NCI-H2196 treated with DMSO at 0.1 percent for 48 hours (cell line): ENCODE measurements around the gene HOXB7.

ENCODE experiments used
- DNase-seq: peaks from one replicate; lab custom pipeline; 2025; ENCODE audit not compliant: unreplicated experiment; lab: John Stamatoyannopoulos, UW

HOXB7 gene

GRCh38 chr17:48569674-48570324 is 41.0 kb downstream of the HOXB7 start:
- no peak for DNase-seq

DNA sequence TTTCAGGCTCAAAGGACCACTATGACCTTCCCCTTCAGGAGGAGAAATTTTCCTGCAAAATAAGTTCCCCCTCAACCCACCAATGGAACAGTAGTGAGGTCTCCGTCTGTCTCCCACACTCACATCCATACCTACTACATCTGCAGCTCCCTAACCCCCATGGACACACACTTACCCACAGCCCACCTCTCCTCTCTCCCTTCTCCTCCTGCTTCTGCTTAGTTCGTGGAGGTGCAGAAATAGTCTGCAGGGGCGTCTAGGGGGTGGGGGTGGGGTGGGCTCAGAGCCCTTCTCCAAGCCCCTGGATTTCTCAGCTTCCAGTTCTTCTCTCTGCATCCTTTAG is 41.6 kb downstream of the HOXB7 start:
- no peak for DNase-seq

DNA sequence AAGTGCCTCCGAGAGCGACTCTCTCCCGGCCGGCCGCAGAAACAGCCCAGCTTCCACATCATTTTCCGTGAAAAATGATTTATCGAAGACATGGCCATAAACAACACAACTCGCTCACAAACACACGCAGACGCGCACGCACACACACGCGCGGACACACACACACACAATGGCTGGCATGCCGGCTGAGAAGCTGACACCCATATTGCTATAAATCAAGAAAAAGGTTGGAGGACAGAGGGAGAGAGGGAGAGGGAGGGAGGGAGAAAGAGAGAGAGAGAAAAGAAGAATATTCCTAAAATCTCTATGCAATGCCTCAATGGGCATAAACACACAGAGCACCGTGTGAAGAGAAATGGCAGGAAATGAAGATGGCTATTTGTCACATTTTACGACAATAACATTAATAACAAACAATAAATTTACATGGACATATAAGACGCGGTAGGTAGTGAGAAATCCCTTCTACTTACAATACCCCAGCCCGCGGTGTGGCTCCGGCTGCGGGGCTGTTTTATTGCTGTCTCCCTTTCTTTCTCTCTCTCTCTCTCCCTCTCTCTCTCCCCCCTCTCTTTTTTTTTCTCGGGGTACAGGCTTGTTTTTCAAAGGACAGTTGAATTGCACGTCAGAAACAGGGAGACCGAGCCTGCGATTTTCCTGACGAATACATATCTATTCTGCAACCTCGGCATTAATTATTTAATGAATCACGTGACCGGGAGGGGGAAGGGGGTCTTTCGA is 42.1 kb downstream of the HOXB7 start:
- DNase-seq = no peak

DNA sequence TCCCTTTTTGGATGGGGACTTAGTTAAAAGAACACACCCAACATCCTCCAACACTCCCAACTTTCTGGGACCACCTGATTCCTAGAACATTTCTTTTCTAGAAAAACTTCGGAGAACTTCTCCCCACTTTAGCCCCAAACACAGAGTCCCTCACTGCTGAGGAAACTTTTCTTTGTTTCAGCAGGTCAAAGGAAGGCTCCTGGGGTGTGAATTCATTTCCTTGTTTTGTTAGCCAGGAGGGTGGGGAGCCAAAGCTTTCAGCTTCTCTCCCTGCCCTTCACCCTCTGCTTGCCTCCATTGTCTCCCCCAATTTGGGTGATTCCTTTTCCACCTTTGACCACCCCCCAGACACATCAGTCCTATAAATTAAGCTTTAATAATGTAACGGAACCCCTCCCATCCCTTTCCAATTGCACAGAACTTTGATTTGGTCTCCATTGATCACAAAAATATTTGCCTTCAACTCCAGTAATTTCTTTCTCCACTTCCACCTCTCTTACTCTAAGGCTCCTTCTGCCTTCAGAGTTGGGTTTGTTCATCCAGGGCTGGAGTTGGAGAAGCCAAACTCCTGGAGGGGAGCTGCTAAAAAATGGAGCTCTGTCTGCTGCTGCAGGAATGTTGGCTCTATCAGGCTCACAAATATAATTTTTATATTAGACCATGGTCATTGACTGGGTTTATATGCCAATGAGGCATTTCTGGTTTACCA is 43.0 kb downstream of the HOXB7 start:
- DNase-seq = no peak

- no peak for DNase-seq
These were observed 43.6 kb downstream of the HOXB7 start for GRCh38 chr17:48567209-48567608.

DNA sequence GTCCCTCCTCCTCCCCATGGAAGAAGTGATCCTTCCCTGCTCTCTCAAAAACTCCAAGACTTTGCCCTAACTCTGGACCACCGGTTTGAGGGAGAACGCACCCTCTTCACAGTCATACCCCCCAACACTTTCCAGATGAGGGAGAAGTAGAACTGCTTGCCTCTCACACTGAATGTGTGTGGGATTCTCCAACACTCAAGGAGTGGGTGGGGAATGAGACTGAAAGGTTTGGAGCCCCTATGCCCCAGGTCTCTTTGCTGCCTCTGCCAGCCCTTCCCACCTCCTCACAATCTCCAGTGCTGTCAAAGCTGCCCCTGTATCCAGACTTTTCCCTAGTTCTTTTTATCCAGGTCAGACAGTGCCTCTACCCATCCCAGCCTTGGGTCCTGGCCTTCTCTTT is 44.1 kb downstream of the HOXB7 start:
- DNase-seq = no peak

GRCh38 chr17:48565925-48566710 is 44.7 kb downstream of the HOXB7 start:
- no peak for DNase-seq

DNA sequence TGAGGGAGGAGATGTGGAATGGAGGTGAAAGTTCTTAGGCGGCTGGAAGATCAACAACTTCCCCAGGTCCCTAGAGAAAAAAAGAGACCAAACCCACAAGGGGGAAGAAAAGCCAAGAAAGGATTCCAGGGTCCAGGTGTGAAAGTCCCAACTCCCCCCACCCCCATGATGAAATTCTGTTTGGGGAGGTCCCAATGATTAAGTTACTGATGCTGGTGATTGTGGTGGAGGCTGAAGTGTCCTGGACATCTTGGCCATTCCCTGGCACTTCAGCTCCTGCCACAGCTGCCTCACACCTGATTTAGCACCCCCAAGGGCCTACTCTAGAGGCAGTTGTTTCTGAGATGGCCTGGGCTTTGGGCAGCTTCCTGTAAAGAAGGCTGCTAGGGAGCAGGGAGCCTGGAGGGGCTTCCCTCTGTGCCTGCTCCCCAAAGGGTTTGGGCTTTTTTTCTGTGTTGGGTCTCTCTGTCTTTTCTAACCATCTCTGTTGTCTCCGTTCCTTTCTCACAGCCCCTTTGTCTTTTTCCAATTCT is 45.7 kb downstream of the HOXB7 start:
- no peak for DNase-seq

DNA sequence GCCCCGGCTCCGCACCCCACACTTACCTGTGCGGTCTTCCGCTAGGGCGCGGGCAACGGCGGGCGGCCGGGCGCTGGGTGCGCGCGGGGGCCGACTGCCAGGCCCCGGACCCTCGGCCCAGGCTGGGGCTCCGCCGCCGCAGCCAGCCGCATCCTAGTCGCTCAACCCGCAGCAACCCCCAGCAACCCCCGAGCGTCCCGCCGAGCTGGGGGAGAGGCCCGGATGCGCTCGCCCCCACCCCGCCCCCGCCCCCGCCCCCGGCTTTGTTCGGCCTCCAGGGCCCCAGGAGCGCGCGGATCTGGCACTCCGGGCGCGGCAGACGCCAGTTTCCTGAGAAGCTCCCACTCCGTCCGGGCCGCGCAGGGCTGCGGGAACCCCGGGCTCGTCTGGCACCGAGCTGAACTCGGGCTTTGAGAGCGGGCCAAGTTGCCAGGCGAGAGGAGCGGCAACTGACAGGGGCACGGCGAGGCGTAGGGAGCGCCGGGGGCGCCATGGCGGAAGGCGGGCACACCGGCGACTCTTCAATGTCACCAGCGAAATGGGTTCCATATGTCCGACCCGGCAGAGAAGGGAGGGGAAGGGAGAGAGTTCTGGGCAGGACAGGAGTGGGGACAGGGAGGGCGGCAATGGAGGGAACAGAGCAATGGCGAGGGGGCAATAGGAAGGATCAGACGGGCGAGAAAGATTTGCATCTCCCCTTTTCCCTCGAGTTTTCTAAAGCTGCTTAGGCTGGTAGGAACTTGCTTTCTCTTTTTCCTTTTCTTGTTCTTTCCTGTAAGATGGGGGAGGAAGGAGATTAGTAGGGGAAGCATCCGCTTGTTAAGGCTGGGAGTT is 46.4 kb downstream of the HOXB7 start:
- no peak for DNase-seq

- DNase-seq = no peak
These were observed 47.0 kb downstream of the HOXB7 start for GRCh38 chr17:48563867-48564187.

DNA sequence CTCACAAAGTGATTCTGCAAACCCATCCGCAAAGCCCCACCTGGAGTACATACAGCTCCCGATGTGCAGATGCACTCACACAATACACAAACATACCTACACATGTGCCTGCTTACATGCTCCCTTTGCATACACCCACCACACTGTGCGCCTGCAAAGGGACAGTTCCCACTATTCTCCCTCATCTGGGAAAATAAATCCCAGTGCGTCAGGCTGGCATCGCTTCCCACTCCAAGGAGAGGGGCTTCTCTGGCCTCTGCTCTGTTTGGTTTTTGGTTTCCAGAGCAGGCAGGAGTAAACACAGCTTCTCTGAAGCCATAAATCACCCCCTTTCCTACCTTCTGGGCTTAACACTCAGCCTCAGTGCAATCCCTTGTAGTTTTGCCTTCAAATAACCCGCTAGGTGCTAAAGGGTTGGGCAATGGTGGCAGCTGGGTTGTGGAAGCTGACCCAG is 47.4 kb downstream of the HOXB7 start:
- no peak for DNase-seq

DNA sequence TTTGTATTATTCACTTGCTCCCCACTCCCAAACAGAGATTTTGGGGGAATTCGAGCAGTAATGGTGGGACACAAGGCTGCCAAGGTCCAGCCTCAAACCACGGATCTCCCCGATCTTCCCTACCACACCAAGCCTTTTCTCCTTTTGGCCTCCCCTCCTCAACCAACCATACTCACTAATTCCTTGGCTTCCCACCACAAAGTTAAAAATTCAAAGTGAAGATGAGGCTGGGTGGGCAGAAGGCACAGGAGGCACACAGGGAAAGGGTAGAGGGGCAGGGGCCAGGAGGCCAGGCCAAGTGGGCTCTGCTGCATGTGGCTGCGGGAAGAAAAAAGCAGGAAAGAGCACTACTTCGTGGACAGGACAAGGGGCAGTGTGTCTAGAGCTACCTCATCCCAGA is 47.9 kb downstream of the HOXB7 start:
- no peak for DNase-seq

GRCh38 chr17:48561884-48562810 is 48.7 kb downstream of the HOXB7 start:
- no peak for DNase-seq

DNA sequence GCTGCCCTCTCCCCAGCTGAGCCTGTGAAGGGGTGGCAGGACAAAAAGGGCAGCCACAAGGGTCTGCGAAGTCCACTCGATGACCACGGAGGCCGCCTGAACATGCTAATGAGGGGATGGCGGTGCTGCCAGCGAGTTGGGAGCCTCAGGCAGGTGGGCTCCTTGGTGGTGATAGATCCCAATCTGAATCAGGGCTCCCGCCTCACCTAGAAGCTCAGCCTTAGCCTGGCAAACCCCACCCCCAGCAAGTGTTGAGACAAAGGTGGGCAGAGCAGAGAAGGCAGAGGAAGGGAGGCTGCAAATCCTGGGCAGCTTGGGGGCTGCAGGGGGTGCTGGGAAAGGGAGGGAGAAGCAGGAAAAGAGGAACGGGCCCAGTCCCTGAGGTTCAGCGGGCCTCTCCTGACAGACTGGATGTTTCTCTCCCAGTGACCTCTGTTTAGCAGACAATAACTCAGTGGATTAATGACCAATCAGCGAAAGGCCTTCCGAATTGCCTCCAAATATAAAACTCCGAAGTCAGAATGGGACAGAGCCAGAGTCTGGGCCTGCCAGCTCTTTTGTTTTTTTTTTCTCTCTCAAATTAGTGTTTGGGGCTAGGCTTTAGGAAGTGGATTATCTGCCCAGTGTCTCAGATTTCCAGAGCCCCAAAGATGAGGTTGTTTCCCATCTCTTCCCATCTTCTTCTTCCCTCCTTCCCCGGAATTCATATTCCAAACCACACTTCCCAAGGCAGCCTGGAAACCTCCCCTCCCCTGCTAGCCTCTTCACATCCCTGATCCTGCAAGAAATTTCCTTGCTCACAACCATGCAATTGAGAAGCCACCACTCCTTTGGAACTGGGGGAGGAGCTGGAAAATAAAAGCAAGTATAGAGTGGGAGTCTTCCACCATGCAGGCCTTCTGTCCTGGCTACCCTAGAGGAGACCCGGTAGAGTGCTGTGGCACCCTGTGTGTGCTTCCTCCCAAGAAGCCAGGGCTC is 50.7 kb downstream of the HOXB7 start:
- DNase-seq = no peak

- no peak for DNase-seq
These were observed 51.5 kb downstream of the HOXB7 start for GRCh38 chr17:48559122-48559839.

GRCh38 chr17:48558831-48559121 is 52.0 kb downstream of the HOXB7 start:
- no peak for DNase-seq

DNA sequence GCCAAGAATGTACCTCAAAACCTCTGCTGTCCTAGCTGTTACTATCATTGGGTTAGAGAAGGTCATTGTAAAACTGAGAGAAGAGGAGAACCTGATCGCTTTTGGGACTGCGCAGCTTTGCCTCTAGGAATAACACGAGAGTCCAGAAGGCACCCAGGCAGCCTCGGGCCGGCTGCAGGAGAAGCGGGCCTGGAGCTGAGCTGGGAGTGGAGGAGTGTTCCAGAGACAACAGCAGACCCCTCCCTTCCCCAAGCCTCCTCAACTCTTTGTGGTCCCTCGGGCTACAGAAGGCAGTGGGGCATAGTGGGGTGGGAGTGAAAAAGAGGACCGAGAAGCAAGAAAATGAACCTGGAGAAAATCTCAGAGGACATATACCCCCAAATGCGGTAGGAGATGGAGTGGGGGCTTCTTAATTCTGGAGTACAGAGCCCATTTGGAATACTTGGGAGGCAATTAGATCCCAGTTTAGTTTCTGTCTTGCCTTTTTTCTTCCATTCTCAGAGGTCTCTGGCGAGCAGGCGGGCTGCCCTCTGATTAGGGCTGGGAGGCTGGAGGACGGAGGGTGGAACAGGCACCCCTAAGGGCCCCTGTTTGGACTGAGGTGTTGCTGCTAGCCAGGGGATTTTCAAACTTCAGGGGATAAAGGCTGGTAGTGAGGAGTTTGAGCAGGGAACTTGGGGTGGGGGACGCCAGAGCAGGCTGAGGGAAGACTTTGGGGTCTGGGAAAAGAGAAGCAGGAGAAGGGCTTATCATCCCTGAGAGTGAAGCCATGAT is 52.6 kb downstream of the HOXB7 start:
- no peak for DNase-seq
